Measurements from ENCODE around the gene ANKS1B.
"Not testable (repeated sequence)": the region's sequence is repeated elsewhere in the genome, so short reads cannot be mapped to it uniquely, and the experiment has no call there.

The ANKS1B gene

GRCh38 chr12:98763656-98764055, 1221.1 kb downstream of the ANKS1B start:
- H3K4me3 ChIP-seq (ENCODE audit: control insufficient read depth, low read depth, low read length): no peak overlapping the region
- no peak for DNase-seq (ENCODE audit: low read depth)
- no peak for TF ChIP-seq CTCF (IDR thresholded peaks at IDR 0.05; ENCODE audit: control insufficient read depth, insufficient read depth, low read depth, low read length, missing control alignments)

GRCh38 chr12:98758331-98758730, 1226.4 kb downstream of the ANKS1B start:
- no peak for DNase-seq (ENCODE audit: low read depth)
- no peak overlapping the region for H3K4me3 ChIP-seq (ENCODE audit: control insufficient read depth, low read depth, low read length)
- no peak for TF ChIP-seq CTCF (IDR thresholded peaks at IDR 0.05; ENCODE audit: control insufficient read depth, insufficient read depth, low read depth, low read length, missing control alignments)

GRCh38 chr12:98757455-98757854, 1227.3 kb downstream of the ANKS1B start:
- TF ChIP-seq CTCF (IDR thresholded peaks at IDR 0.05; ENCODE audit: control insufficient read depth, insufficient read depth, low read depth, low read length, missing control alignments): no peak
- DNase-seq (ENCODE audit: low read depth): no peak
- no peak overlapping the region for H3K4me3 ChIP-seq (ENCODE audit: control insufficient read depth, low read depth, low read length)

- DNase-seq (ENCODE audit: low read depth): peak; percentile 58
- peak; percentile 16 for TF ChIP-seq CTCF (IDR thresholded peaks at IDR 0.05; ENCODE audit: control insufficient read depth, insufficient read depth, low read depth, low read length, missing control alignments)
- not testable (repeated sequence) for H3K4me3 ChIP-seq (ENCODE audit: control insufficient read depth, low read depth, low read length)
These were observed 1228.9 kb downstream of the ANKS1B start for GRCh38 chr12:98755855-98756254.

GRCh38 chr12:98754095-98754494, 1230.6 kb downstream of the ANKS1B start:
- peak; percentile 69 for DNase-seq (ENCODE audit: low read depth)
- TF ChIP-seq CTCF (IDR thresholded peaks at IDR 0.05; ENCODE audit: control insufficient read depth, insufficient read depth, low read depth, low read length, missing control alignments): no peak
- H3K4me3 ChIP-seq (ENCODE audit: control insufficient read depth, low read depth, low read length): no peak overlapping the region

- peak; percentile 78 for DNase-seq (ENCODE audit: low read depth)
- H3K4me3 ChIP-seq (ENCODE audit: control insufficient read depth, low read depth, low read length): no peak overlapping the region
- TF ChIP-seq CTCF (IDR thresholded peaks at IDR 0.05; ENCODE audit: control insufficient read depth, insufficient read depth, low read depth, low read length, missing control alignments): no peak
These were observed 1232.0 kb downstream of the ANKS1B start for GRCh38 chr12:98752726-98753125.

GRCh38 chr12:98751580-98752115, 1233.1 kb downstream of the ANKS1B start:
- no peak for TF ChIP-seq CTCF (IDR thresholded peaks at IDR 0.05; ENCODE audit: control insufficient read depth, insufficient read depth, low read depth, low read length, missing control alignments)
- no peak overlapping the region for H3K4me3 ChIP-seq (ENCODE audit: control insufficient read depth, low read depth, low read length)
- DNase-seq (ENCODE audit: low read depth): no peak

Measured in AG09309 (cell line).